ENCODE results near the gene ZNF621. TPM values are rescaled to one million over a fixed set of nuclear protein-coding genes. Genes with fewer than 3 reads are reported as not detected.
A peak's percentile ranks its signal among the peaks of the same experiment; 100 is the strongest.
"Not testable (repeated sequence)": the region's sequence is repeated elsewhere in the genome, so short reads cannot be mapped to it uniquely, and the experiment has no call there.

The ZNF621 gene
- polyA plus RNA-seq, 6 donors from 2014 or later = 2.1 to 4.0 (median 2.5) TPM

DNA sequence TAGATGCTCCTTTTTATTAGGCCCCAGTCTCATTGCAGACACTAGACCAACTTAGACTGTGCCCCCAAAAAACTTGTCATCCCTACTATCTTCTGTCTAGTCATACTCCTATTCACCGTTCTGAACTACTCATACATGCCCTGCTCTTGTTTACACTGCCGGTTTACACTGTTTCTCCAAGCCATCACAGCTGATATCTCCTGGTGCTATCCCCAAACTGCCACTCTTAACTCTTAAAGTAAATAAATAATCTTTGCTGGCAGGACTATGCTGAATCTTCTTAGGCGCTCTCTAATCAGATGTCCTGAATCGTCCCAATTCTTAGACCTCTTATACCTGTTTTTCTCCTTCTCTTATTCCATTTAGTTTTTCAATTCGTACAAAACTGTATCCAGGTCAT, 40.9 kb downstream of the ZNF621 start:
- not testable (repeated sequence) for DNase-seq; H3K27ac Mint-ChIP-seq; H3K4me3 Mint-ChIP-seq; H3K9me3 Mint-ChIP-seq; H3K4me1 Mint-ChIP-seq; ATAC-seq (ENCODE audit: low read depth in 2 of 2)
- Mint-ChIP-seq H3K36me3 (peaks cover 0 to 25% of the 10 kb centered on the region in 2 donors), H3K27me3 (peaks cover 0 to 24% (median 7%) of the 10 kb centered on the region in 3 donors)

DNA sequence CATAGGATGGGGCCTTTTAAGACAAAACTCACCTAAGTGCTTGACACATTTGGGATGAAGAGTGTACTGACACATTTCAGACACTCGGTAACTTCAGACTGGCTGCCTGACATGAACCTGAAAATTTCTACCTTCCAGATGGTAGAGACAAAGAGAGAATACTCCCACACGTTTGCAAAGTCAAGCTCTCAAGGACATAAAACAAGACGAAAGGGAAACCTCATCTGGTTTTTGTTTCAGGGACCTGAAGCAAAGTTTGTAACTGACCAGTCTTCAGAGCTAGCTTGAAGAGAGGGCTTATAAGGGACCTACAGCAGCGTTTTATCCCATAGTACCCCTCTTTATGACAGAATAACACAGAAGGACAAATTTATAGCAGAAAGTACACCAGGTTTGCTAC, 41.9 kb downstream of the ZNF621 start:
- H3K36me3 Mint-ChIP-seq = peaks cover 0 to 18% of the 10 kb centered on the region in 2 donors

DNA sequence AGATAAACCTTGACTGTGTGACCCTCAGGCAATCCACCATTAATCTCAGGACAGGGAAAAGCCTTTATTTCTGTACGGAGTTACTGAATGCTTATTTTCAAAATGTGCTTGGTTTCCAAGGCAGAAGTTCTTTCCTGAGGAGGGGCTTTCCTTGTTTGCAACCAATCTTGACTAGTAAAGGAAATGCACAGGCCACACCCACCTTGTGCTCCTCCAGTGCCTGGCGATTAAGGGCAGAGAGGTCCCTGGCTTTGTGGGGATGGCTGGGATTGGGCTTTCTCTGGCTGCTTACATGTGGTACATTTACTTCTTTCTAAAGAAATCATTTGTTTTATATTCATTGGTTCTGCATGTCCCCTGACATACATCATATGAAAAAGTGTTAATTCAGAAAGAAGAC, 47.8 kb downstream of the ZNF621 start:
- no peak for DNase-seq
- no peak overlapping the region for H3K27ac Mint-ChIP-seq
- H3K4me1 Mint-ChIP-seq = no peaks in the 10 kb centered on the region
- H3K27me3 Mint-ChIP-seq = peaks cover 0 to 9% (median 6%) of the 10 kb centered on the region in 3 donors
- peaks cover 0 to 6% of the 10 kb centered on the region in 2 donors for H3K36me3 Mint-ChIP-seq
- peaks cover 0 to 7% (median 2%) of the 10 kb centered on the region in 7 donors for H3K9me3 Mint-ChIP-seq
- ATAC-seq (ENCODE audit: low read depth in 2 of 2) = no peak
- H3K4me3 Mint-ChIP-seq = no peak overlapping the region

More for the DNA sequence above, 41.9 kb downstream of the ZNF621 start:
- no peak for ATAC-seq (ENCODE audit: low read depth in 2 of 2)
- H3K27ac Mint-ChIP-seq = no peak overlapping the region
- no peak overlapping the region for H3K4me3 Mint-ChIP-seq
- peaks cover 0 to 16% (median 3%) of the 10 kb centered on the region in 3 donors for H3K27me3 Mint-ChIP-seq
- DNase-seq = no peak
- peaks cover 0 to 7% (median 5%) of the 10 kb centered on the region in 7 donors for H3K9me3 Mint-ChIP-seq
- H3K4me1 Mint-ChIP-seq = no peaks in the 10 kb centered on the region

DNA sequence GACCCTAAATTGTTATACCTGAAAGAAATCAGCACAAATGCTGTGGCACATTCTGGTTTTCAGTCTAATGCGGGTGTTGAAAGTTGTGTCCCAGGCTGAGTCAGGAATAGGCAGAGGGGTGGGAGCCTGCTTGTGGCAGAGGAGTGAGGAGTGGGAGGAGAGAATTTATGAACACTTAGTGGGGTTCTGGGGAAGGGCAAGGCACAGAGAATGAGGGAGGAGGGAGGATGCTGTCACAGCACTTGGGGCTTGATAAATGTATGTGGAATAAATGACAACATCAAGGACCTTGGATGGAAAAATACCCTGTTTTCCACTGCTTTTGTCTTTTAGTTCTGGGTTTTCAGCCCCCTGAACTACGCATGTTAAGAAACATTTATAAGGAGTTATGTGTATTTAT, 49.3 kb downstream of the ZNF621 start:
- Mint-ChIP-seq H3K27ac (no peak overlapping the region), H3K27me3 (peaks cover 0 to 9% (median 6%) of the 10 kb centered on the region in 3 donors)

DNA sequence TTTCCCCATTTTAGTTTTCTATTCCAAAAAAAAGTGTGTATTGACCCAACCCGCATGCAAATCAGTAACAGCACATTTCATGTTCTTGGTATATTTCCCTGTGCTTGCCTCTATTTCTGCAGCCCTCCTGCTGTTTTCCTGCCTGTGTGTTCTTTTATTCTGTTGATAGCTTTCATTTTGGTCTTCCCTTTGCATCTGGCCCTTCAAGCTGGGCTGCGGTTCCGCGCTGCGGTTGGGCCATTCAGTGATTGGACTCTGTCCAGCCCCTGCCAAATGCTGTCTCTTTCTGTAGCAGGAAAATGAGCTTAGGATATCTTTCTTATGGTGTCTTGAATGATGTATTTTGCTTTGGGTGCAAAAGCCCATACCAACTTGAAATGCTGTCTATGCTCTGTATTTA, 49.9 kb downstream of the ZNF621 start:
- Mint-ChIP-seq H3K4me1 (no peaks in the 10 kb centered on the region), H3K4me3 (no peak overlapping the region), H3K27ac (no peak overlapping the region), H3K9me3 (no peaks in the 10 kb centered on the region), H3K36me3 (no peaks in the 10 kb centered on the region), H3K27me3 (peaks cover 0 to 11% (median 9%) of the 10 kb centered on the region in 3 donors)
- no peak for ATAC-seq (ENCODE audit: low read depth in 2 of 2)
- DNase-seq = no peak

More for the DNA sequence above, 49.3 kb downstream of the ZNF621 start:
- Mint-ChIP-seq H3K36me3 (no peaks in the 10 kb centered on the region), H3K4me3 (peak overlapping the region in 1 of 8 donors; percentile 40), H3K9me3 (no peaks in the 10 kb centered on the region), H3K4me1 (no peaks in the 10 kb centered on the region)
- no peak for DNase-seq
- ATAC-seq (ENCODE audit: low read depth in 2 of 2) = no peak

DNA sequence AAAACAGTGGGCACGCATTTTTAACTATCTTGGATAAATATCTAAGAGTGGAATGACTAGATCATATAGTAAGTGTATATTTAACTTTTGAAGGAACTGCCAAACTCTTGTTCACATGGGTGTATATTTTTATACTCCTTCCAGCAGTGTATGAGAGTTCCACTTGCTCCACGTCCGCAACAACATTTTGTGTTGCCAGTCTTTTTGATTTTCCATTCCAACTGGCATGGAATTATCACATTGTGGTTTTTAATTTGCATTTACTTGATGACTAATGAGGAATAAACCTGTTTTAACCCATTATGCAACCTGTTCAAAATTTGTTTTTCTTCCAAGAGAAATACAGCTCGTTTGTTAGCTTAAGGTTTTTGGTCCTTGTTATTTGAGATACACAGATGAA, 51.6 kb downstream of the ZNF621 start:
- Mint-ChIP-seq H3K9me3 (no peaks in the 10 kb centered on the region), H3K27ac (no peak overlapping the region), H3K4me3 (no peak overlapping the region), H3K4me1 (no peaks in the 10 kb centered on the region), H3K36me3 (no peaks in the 10 kb centered on the region), H3K27me3 (peaks cover 4 to 19% (median 17%) of the 10 kb centered on the region in 3 donors)
- DNase-seq = no peak
- ATAC-seq (ENCODE audit: low read depth in 2 of 2) = no peak

DNA sequence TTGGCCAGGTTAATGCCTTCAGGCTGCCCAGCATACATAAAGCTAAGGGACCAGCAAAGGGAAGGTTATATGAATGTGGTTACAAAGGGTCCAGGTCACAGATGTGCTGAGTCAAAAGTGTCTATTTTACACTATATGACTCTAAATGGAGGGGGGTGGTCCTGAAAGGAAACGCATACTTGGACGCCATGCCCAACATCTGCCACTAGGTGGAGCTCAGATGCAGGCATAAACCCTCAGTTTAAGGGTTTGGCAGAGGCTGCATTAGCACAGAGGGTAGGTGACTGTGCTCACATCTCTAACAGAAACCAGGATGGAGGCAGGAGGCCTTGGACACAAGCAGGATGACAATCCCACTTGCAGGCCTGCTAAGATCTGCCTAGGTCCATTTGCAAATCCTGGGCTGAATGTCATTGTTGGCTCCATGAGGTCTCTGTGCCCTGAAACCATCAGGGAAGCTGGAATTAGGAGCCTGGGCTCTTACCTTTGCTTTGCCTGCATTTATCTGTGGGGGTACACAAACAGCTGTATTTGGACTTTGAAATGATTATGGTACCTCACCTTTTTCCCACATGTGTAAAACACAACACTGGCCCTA, 55.8 kb downstream of the ZNF621 start:
- no peaks in the 10 kb centered on the region for H3K36me3 Mint-ChIP-seq
- peaks cover 4 to 13% (median 10%) of the 10 kb centered on the region in 3 donors for H3K27me3 Mint-ChIP-seq
- no peaks in the 10 kb centered on the region for H3K9me3 Mint-ChIP-seq
- DNase-seq (peak; percentile 57), ATAC-seq (ENCODE audit: low read depth in 2 of 2) (peak; percentile 67 to 70)
- H3K4me1 Mint-ChIP-seq = peaks cover 6 to 11% (median 9%) of the 10 kb centered on the region in 3 donors
- H3K27ac Mint-ChIP-seq = peak overlapping the region in 1 of 6 donors; percentile 63
- H3K4me3 Mint-ChIP-seq = no peak overlapping the region

DNA sequence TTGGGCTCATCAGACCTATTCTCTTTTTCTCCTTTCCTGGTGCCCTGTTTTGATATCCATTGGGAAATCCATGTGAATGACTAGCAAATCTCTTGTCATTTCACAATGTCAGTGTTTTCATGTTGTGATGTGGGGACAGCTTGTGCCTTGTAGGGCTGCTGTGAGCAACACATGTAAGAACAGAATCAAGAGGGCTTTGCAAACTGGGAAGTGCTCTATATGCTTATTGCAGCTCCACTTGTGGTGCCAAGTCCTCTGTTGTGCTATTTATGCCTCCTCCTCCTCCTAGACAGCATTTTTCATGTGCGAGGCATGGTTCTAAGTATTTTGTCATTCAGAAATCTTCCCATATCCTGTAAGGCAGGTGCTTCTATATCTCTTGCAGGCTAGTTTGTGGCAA, 56.4 kb downstream of the ZNF621 start:
- H3K36me3 Mint-ChIP-seq = no peaks in the 10 kb centered on the region
- no peak overlapping the region for H3K27ac Mint-ChIP-seq
- H3K4me1 Mint-ChIP-seq = peaks cover 6 to 11% (median 10%) of the 10 kb centered on the region in 3 donors
- no peak for DNase-seq
- no peak for ATAC-seq (ENCODE audit: low read depth in 2 of 2)
- H3K27me3 Mint-ChIP-seq = peaks cover 4 to 11% (median 10%) of the 10 kb centered on the region in 3 donors
- H3K4me3 Mint-ChIP-seq = no peak overlapping the region
- H3K9me3 Mint-ChIP-seq = no peaks in the 10 kb centered on the region

DNA sequence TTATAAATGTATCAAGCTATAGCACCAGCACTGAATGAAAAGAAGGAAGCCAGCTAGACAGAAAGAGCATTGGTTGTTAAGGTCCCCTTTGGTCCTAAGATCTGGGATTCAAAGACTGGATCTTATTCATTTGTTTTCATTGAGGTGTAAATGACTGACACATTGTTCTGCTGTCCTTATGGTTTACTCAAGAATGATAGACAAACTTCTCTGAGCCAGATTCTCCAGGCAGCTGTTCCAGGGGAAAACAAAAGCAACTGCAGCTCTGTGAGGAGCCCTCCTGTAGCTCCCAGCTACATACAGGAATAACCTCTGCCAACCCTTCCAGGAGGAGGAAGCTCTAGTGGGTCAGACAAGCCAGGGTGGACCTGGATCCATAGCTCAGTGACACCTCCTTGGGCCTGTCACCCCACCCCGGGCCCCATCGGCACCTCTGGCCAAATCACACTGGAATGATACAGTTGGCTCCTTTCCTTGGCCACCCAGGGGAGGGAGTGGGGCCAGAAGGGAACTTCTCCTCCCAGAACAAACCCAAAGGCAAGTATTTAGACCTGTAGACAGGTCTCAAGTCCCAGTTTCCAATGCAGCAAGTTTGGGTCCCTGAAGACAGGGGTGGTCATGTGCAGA, 57.8 kb downstream of the ZNF621 start:
- peaks cover 6 to 11% (median 10%) of the 10 kb centered on the region in 3 donors for H3K4me1 Mint-ChIP-seq
- H3K27me3 Mint-ChIP-seq = peaks cover 4 to 11% (median 10%) of the 10 kb centered on the region in 3 donors

DNA sequence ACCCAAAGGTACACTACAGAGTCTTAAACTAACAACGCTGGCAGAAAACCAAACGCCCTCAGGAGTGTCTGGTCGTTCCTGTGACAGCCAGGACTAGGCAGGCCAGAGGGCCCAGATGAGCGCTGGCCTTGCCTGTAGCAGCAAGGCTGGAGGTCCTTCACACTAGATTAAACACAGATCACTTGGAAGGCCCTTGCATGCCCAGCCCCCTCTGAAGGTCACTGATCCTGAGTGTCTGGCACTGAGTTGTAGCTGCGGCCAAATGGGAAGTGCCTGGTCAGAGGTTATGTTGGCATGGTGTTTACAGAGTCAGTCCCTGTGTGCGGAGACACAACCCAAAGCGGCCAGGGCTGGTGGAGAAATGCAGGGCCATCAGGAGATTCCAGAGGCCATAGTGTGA, 58.9 kb downstream of the ZNF621 start:
- no peaks in the 10 kb centered on the region for H3K36me3 Mint-ChIP-seq
- H3K9me3 Mint-ChIP-seq = no peaks in the 10 kb centered on the region
- no peak overlapping the region for H3K27ac Mint-ChIP-seq
- DNase-seq (no peak), ATAC-seq (ENCODE audit: low read depth in 2 of 2) (no peak)
- peaks cover 8 to 11% (median 10%) of the 10 kb centered on the region in 3 donors for H3K4me1 Mint-ChIP-seq
- H3K27me3 Mint-ChIP-seq = peaks cover 4 to 11% (median 10%) of the 10 kb centered on the region in 3 donors
- H3K4me3 Mint-ChIP-seq = no peak overlapping the region

More for the DNA sequence above, 57.8 kb downstream of the ZNF621 start:
- no peak overlapping the region for H3K4me3 Mint-ChIP-seq
- no peaks in the 10 kb centered on the region for H3K36me3 Mint-ChIP-seq
- H3K27ac Mint-ChIP-seq = peak overlapping the region in 2 of 6 donors; percentile 36 to 39
- no peaks in the 10 kb centered on the region for H3K9me3 Mint-ChIP-seq
- no peak for DNase-seq
- ATAC-seq (ENCODE audit: low read depth in 2 of 2) = no peak

DNA sequence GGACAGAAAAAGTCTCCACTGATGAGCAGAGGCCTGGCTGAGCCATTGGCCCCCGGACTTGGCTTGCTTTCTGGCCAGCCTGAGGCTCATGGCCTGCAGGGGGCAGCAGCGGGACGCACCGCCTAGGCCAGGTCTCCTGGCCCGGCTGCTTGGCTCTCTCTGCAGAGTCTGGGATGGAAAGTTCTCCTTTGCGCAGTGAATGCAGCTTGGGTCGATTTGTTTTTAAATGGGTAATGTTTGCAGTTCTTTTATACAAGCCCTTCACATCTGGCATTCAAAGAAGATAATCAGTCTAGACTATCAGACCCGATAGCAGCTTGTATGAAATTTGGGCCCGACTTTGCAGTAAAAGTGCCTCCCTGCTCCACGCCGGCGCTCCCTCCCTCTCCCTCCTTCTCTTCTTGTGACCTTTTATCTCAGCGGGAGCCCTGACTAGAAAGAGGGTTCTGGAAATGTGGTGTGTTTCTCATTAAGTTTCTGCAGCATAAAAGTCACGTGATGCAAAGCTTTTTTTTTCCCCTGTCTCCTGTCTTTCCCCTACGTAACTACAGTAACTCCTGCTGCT, 59.9 kb downstream of the ZNF621 start:
- Mint-ChIP-seq H3K9me3 (no peaks in the 10 kb centered on the region), H3K4me1 (peaks cover 10 to 11% (median 10%) of the 10 kb centered on the region in 3 donors), H3K36me3 (no peaks in the 10 kb centered on the region), H3K4me3 (no peak overlapping the region), H3K27me3 (peaks cover 7 to 12% (median 7%) of the 10 kb centered on the region in 3 donors), H3K27ac (no peak overlapping the region)
- ATAC-seq (ENCODE audit: low read depth in 2 of 2) = peak; percentile 81 to 86
- DNase-seq = peak; percentile 75

DNA sequence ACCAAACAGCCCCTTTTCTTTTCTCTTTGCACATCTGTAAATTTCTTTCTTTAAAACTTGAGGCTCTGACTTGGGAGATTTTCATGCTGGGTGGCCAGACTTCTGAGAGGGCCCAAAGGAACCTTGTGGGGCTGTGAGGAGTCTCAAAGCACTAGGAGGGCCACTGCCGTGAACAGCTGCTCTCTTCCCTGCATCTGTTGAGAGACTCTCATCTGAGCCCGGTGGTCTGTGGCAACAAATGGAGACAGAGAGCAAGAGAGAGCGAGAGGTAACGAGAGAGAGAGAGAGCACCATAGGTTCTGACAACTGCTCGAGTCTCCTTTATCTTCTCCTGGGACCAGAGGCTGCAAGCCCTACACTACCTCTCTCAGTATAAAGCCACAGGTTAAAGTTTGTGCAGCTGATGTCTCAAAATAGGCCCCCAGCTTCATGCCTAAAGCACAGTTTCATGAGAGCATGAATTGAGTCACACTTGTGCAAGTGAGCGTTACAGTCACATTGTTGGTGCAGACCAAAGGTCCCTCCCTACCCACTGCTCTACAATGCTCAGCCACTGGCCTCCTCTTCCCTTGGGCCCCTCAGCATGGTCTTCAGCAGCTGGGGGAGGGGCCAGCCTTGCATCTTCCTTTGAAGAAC, 60.7 kb downstream of the ZNF621 start:
- Mint-ChIP-seq H3K4me1 (peaks cover 10 to 11% (median 10%) of the 10 kb centered on the region in 3 donors), H3K27ac (peak overlapping the region in 4 of 6 donors; percentile 9 to 34 (median 22)), H3K9me3 (no peaks in the 10 kb centered on the region), H3K4me3 (peak overlapping the region in 1 of 8 donors; percentile 65), H3K27me3 (peaks cover 0 to 6% (median 6%) of the 10 kb centered on the region in 3 donors), H3K36me3 (no peaks in the 10 kb centered on the region)
- DNase-seq (no peak), ATAC-seq (ENCODE audit: low read depth in 2 of 2) (no peak)

DNA sequence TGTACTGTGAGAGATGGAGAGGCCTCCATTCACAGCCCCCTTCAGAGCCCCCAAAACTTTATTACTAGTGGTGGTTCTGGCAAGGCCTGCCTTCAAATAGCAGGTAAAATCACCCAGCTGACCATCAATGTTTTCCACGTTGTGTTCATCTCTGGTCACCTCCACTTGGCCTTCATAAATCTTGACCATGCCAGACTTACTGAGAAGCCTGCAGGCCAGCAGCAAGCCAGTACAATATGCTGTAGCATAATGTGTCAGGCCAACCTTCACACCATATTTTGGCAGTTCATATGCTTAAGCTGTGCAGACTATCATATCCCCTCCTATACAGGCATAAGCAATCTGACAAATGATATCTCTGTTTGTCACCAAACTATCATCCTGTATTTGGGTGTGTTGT, 62.1 kb downstream of the ZNF621 start:
- no peak overlapping the region for H3K4me3 Mint-ChIP-seq
- DNase-seq (no peak), ATAC-seq (ENCODE audit: low read depth in 2 of 2) (no peak)
- no peaks in the 10 kb centered on the region for H3K9me3 Mint-ChIP-seq
- peak overlapping the region in 3 of 6 donors; percentile 4 to 50 (median 19) for H3K27ac Mint-ChIP-seq
- H3K4me1 Mint-ChIP-seq = peaks cover 10 to 11% (median 10%) of the 10 kb centered on the region in 3 donors
- no peaks in the 10 kb centered on the region for H3K36me3 Mint-ChIP-seq
- peaks cover 6 to 12% (median 11%) of the 10 kb centered on the region in 3 donors for H3K27me3 Mint-ChIP-seq

Measured in naive B cell (primary cell).